GM23248 (cell line): ENCODE measurements around the gene ERBB4.

Source experiments
- EZH2 ChIP-seq: fragments of 200-600 bp; sonication (generic); IDR thresholded peaks from 2 replicates; pipeline ENCODE4 v1.6.1; 2018; ENCODE audit warnings: antibody characterized with exemption, mild to moderate bottlenecking; ENCODE audit not compliant: insufficient read depth, poor library complexity, severe bottlenecking
- EZH2phosphoT487 ChIP-seq: fragments of 200-600 bp; sonication (generic); IDR thresholded peaks from 2 replicates; pipeline ENCODE4 v1.6.1; 2018; ENCODE audit warnings: antibody characterized with exemption, moderate library complexity, mild to moderate bottlenecking, low read depth; ENCODE audit not compliant: insufficient read depth

- TF ChIP-seq EZH2 (no peak), EZH2phosphoT487 (no peak)
Observed at GRCh38 chr2:211846714-211847113, 691.9 kb downstream of the ERBB4 start.
